GM20431 (cell line): Measurements from ENCODE around the gene PIP5K1B.

ENCODE experiments used
- in situ Hi-C: fragments of 300-500 bp; cut with MseI, MboI; formaldehyde crosslinking; loops from one replicate; pipeline ENCODE4 v1.15.0; 2020; ENCODE audit warnings: low sequenced_read_pairs; ENCODE audit not compliant: unreplicated experiment

Gene PIP5K1B

GRCh38 chr9:69030851-69031645 lies 326.0 kb downstream of the PIP5K1B start:
- in situ Hi-C loops = no loop called here

- in situ Hi-C loops = no loop called here
Observed at GRCh38 chr9:69034071-69034470, 329.0 kb downstream of the PIP5K1B start.

GRCh38 chr9:69035438-69036308 lies 330.6 kb downstream of the PIP5K1B start, which contains the start of gene FXN:
TSS of gene FXN (plus strand) at chr9:69035752. CDS start at chr9:69035783, 31 bp downstream.
- in situ Hi-C loops = no loop called here

- in situ Hi-C loops = no loop called here
Observed at GRCh38 chr9:69036309-69036708, 331.3 kb downstream of the PIP5K1B start.

- in situ Hi-C loops = no loop called here
Observed at GRCh38 chr9:69036799-69037198, 331.8 kb downstream of the PIP5K1B start.

GRCh38 chr9:69040646-69041045 lies 335.6 kb downstream of the PIP5K1B start:
- in situ Hi-C loops = no loop called here

- in situ Hi-C loops = no loop called here
Observed at GRCh38 chr9:69044240-69045219, 339.5 kb downstream of the PIP5K1B start.

- in situ Hi-C loops = no loop called here
Observed at GRCh38 chr9:69045821-69046220, 340.8 kb downstream of the PIP5K1B start.

GRCh38 chr9:69046723-69047122 lies 341.7 kb downstream of the PIP5K1B start:
- in situ Hi-C loops = no loop called here

- in situ Hi-C loops = no loop called here
Observed at GRCh38 chr9:69047371-69047770, 342.3 kb downstream of the PIP5K1B start.

- in situ Hi-C loops = no loop called here
Observed at GRCh38 chr9:69049094-69049493, 344.1 kb downstream of the PIP5K1B start.

- in situ Hi-C loops = loop anchor here (25.0 kb wide), 1 partner anchor 136 kb away; no protein-coding TSS in a partner anchor
Observed at GRCh38 chr9:69050936-69051335, 345.9 kb downstream of the PIP5K1B start.

- in situ Hi-C loops = loop anchor here (25.0 kb wide), 1 partner anchor 132 kb away; no protein-coding TSS in a partner anchor
Observed at GRCh38 chr9:69054989-69055388, 349.9 kb downstream of the PIP5K1B start.

GRCh38 chr9:69056191-69056815 lies 351.3 kb downstream of the PIP5K1B start:
- in situ Hi-C loops = loop anchor here (25.0 kb wide), 1 partner anchor 131 kb away; no protein-coding TSS in a partner anchor

- in situ Hi-C loops = loop anchor here (25.0 kb wide), 1 partner anchor 129 kb away; no protein-coding TSS in a partner anchor
Observed at GRCh38 chr9:69058101-69058500, 353.1 kb downstream of the PIP5K1B start.
